CD4-positive, alpha-beta T cell treated with Interleukin-15 for 4 hours (primary cell): ENCODE results near the gene CBFA2T3.
"Not testable (repeated sequence)": the region's sequence is repeated elsewhere in the genome, so short reads cannot be mapped to it uniquely, and the experiment has no call there.

Experiments
- DNase-seq: peaks from one replicate; pipeline ENCODE4 v3.0.0-alpha.2; 2020; ENCODE audit warnings: low spot score

CBFA2T3 gene

DNA sequence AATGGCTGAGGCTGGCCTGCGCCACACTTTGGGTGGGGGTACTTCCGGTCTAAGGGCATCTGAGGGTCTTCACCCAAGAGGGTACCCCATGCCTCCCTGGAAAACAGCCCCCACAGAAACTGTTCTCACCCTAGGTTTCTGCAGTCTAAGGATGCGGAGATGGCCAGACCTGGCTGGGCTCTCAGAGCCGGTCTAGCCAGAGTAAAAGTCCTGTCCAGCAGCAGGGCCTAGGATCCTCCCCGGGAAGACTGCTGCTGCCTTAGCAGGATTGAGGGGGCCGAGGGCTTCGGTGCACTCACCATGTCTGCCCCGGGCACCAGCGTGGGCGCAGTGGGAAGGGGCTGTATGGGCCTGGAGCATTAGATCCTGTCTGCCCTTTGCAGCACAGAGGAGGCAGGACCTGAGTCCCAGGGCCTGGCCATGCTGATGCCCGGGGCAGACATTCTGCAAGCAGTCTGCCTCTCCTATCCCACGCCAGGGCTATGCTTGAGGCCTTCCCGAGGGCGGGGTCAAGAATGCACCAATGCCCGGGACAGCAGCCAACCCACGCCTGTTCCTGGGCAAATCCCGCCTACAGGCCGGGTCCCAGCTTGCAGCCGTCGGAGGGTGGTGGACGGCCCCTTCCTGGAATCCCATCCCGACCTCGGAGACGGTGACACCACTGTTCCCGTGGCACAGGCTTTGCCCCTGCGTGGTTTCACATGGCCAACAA, 54.7 kb downstream of the CBFA2T3 start:
- no peak for DNase-seq

- DNase-seq = no peak
Measured at GRCh38 chr16:88921591-88921990, 55.4 kb downstream of the CBFA2T3 start.

- DNase-seq = no peak
Measured at GRCh38 chr16:88920618-88921590, 56.1 kb downstream of the CBFA2T3 start.

GRCh38 chr16:88919936-88920335, 57.1 kb downstream of the CBFA2T3 start:
- DNase-seq = no peak

DNA sequence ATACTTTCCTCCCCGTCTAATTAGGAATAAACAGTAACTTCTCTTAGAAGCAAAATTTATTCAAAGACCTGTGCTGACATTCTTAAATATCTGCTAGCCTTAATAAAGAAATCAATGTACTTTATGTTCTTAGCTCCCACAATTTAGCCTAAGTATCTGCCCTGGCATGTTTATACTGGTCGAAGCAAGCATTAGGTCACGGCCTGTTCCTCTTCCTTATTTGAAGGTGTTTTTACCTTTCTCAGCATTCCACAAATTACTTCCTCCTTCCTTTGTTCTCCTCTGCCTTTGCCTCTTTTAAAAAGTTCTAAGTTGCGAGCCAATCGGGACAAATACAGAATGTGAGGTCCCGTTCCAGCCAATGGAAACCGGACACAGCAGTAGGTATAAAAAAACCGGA, 58.1 kb downstream of the CBFA2T3 start:
- not testable (repeated sequence) for DNase-seq

DNA sequence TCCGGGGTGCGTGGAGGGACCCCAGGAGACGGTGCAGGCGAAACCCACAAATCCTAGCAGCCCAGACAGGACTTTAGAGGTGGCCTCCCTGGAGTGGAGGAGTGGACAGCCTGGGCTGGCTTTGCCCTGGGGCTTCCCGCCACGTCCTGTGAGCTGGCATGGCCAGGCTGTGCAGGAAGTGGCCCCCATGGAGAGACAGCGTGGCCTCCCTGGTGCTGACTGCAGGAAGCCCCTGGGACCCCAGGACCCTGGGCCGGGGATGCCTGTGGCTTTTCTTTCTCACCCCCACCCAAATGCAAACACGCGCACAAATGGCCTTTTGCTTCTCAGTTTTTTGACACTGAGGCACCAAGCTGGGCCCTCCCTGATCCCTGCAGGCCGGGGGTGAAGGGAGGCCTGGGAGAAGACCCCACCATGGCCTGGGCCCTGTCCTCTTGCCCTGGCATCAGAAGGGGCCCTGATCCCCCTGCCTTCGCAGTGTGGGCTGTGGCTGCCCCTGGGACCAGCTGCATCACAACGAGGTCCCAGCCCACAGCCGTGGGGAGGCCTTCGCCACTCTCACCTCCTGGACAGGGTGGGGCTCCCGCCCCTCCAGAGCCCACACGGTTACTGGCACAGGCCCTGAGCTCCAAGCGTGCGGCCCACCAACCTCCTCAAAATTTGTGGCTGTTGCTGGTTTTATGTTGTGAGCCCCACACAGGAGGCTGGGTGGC, 58.9 kb downstream of the CBFA2T3 start:
- no peak for DNase-seq

DNA sequence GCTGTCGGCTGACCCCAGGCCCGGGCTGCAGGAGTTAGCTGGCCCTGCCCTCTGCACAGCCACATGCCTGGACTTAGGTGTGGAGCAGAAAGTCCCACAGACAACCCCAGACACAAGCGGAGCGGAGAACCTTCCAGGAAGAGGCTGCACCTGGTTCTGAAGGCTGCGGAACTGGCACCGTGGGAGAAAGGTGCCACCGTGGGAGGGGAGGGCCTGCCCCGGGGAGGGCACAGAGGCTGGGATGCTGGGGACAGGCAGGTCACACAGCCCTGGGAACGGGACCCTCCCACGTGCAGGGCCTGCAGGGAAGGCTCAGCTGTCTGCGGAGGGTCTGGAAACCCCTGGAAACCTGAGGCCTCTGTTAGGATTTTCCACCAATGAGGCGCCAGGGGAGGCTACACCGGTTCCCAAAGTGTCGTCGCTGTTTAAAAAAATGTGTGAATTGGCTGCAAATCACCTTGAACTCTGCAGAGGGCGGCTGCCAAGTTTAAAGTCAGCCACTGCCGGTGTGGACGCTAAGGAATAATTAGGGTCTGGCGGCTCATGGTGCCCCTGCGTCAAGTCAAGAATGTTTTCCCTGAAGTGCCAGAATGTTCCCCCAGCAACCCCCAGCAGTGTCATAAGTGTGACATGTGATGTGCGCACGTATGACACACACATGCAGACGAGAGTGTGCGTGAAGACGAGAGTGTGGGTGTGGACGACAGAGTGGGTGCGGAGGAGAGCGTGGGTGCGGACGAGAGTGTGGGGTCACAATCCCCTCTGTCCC, 59.7 kb downstream of the CBFA2T3 start:
- no peak for DNase-seq

DNA sequence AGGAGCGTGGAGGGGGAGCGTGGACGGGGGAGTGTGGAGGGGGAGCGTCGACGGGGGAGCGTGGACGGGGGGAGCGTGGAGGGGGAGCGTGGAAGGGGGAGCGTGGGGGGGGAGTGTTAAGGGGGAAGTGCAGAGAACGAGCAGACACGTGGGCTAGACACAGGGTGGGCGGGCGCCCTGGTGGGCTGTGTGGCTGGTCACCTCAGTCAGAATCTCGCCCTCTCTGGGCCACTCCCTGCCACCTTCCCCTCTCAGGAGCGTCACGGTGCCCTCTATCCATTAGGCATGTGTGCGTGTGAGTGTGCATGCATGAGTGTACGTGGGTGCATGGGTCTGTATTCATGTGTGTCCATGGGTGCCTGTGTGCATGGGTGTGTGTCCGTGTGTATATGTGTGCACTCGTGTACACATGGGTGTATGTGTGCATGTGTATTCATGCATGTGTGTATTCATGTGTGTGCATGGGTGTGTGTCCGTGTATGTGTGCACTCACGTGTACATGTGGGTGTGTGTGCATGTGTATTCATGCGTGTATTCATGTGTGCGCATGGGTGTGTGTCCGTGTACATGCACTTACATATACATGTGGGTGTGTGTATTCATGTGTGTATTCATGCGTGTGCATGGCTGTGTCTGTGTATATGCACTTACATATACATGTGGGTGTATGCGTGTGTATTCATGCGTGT, 61.2 kb downstream of the CBFA2T3 start:
- DNase-seq = no peak

- DNase-seq = no peak
Measured at GRCh38 chr16:88914750-88915368, 62.1 kb downstream of the CBFA2T3 start.

- no peak for DNase-seq
Measured at GRCh38 chr16:88913870-88914269, 63.1 kb downstream of the CBFA2T3 start.

GRCh38 chr16:88913001-88913612, 63.9 kb downstream of the CBFA2T3 start:
- no peak for DNase-seq

- DNase-seq = no peak
Measured at GRCh38 chr16:88912556-88912955, 64.5 kb downstream of the CBFA2T3 start.

DNA sequence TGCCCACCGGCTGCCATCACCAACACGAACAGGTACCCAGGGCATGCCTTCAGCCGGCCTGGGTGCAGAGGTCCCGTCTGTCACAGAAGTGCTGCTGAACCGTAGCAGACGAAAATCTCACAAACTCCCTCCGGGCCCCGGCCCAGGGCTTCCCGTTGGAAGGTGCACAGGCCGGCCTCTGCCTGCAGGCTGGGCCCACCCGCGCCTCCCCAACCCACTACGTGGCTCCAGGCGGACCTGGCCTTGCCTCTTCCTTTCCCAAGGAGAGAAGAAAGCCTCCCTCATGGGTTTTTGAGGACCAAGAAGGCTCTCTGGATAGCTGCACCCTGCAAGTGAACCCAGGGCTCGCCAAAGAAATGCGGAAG, 65.1 kb downstream of the CBFA2T3 start:
- DNase-seq = no peak

DNA sequence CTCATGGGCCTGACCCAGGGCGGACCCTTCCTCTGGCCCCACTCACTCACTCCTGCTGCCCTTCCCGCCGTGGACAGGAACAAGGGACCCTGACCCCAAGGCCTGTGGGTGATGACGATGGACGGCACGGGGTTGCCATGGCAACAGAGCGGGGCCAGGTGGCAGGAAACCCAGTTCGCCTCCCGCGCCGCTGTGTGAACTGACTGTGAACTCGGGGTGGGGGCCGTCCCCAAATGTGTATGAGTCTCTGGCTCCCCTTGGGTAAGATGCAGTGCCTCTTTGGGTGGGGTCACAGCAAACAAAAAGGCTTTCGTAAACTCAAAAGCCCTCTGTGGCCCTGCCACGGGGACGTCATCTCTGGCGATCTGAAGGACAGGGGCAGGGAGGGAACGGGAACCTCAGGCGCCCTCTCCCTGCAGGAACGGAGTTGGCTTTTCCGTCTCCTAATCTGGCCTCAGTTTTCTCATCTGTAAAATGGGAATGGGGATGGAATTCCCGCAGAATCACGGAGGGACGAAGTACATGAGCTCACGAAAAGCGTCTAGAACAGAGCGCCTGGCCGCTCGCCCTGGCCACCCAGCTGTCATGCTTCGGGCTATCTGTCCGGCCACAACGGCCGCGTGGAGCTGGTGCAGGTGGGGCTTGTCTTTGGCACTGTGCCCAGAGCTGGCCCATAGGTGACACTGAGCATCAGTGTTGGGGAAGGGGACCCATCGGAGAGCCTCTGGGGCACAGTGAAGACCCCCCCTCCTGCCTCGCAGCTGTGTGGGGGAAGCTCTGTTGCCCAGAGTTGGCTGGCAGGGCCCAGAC, 65.7 kb downstream of the CBFA2T3 start:
- no peak for DNase-seq

DNA sequence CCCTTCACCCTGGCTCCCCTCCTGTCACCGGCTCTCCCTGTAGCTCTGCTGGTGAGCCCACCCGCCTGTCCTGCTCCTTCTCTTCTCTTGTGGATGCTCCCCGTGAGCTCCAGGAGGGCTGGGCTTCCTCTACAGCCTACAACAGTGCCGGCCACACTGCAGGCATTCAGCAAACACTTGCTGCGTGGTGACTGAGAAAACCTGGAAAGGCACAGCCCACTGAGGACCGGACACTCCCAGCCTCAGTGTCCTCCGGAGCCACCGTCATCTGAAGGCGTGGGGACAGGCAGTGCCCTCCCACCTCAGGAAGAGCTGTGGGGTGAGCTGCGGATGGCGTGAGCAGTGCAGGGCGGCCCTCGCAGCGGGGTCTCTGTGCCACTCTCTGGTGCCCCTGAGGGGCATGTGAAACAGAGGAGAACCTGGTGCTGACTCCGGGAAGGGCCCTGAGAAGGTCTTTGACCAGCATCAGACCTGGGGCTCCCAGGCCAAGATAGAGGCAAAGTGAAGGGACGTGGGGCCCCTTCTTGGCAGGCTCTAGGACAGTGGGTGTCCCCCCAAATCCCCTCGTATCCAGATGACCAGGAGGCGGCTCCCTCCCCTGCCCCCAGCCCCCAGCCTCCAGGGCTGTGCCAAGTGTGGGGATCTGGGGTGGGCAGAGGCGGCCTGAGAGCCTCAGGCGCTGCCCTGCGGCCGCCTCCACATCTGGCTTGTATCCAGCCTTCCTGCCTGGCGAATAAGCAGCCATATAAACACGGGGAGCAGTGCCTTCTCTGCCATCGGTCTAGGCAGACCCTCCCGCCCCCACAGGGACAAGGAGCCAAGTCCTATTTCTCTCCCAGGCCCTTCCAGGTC, 66.5 kb downstream of the CBFA2T3 start:
- no peak for DNase-seq

DNA sequence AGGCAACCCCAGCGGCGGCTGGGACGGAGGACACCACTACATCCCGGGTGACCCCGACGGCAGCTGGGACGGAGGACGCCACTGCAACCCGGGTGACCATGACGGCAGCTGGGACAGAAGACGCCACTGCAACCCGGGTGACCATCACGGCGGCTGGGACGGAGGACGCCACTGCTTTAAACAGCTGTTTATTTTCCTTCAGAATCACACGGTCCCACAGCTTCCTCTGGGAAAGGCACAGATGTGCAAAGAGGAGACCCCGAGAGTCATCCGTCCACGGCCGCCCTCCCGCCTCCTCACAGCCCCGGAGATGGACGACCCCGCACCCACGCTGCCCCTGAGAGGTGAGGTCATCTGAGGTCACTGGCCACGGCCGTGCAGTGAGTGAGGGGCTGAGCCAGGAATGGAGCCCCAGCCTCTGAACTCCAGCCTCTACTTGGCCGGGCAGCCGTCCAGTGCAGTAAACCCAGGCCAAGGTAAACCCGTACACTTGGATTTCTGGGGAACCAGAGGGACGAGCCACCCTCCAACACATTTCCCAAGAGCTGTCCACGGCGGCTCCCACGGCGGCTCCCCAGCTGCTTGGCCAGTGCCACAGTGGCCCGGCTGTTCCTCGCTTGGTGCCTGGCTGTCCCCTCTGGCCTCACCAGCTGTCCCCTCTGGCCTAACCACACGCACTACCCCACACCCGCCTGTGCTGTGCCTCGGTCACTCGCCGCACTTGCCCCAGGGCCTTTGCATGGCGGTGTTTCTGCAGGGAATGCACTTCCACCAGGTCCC, 67.4 kb downstream of the CBFA2T3 start:
- no peak for DNase-seq

DNA sequence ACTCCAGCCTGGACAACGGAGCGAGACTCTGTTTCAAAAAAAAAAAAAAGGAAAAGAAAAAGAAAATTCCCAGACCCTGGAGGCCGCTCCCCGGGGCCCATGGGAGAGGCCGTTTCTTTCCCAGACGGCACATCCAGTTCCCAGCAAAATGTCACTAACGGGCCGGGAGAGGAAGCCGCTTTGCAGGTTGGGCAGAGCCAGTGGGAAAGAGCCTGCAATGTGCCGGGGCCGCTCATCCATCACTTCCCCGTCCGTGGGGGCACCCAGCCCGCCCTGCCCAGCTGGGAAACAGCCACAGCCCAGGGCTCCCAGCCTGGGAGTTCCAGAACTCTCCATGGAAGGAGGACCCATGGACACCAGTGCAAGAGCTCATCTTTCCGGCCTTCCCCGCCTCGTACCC, 68.7 kb downstream of the CBFA2T3 start:
- DNase-seq = no peak

GRCh38 chr16:88907768-88908167, 69.2 kb downstream of the CBFA2T3 start:
- no peak for DNase-seq
